GM20000 (cell line): ENCODE results near the gene CCDC24.

Experiments
- DNase-seq: peaks from one replicate; pipeline ENCODE4 v3.0.0; 2012; ENCODE audit warnings: low spot score
- TF ChIP-seq, protein P1 (sequence below): IDR thresholded peaks from 2 replicates; pipeline ENCODE4 v1.5.1; 2012; ENCODE audit warnings: mild to moderate bottlenecking, control low read depth; ENCODE audit errors: extremely low read depth, missing control alignments

Gene CCDC24

GRCh38 chr1:43994794-43995790, 3.7 kb downstream of the CCDC24 start:
- DNase-seq = peak; percentile 63

GRCh38 chr1:43995984-43996732, 4.8 kb downstream of the CCDC24 start:
- TF ChIP-seq, protein P1, sequence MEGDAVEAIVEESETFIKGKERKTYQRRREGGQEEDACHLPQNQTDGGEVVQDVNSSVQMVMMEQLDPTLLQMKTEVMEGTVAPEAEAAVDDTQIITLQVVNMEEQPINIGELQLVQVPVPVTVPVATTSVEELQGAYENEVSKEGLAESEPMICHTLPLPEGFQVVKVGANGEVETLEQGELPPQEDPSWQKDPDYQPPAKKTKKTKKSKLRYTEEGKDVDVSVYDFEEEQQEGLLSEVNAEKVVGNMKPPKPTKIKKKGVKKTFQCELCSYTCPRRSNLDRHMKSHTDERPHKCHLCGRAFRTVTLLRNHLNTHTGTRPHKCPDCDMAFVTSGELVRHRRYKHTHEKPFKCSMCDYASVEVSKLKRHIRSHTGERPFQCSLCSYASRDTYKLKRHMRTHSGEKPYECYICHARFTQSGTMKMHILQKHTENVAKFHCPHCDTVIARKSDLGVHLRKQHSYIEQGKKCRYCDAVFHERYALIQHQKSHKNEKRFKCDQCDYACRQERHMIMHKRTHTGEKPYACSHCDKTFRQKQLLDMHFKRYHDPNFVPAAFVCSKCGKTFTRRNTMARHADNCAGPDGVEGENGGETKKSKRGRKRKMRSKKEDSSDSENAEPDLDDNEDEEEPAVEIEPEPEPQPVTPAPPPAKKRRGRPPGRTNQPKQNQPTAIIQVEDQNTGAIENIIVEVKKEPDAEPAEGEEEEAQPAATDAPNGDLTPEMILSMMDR = no peak
- no peak for DNase-seq

More at GRCh38 chr1:43994794-43995790, 3.7 kb downstream of the CCDC24 start:
- TF ChIP-seq, protein P1 = peak; percentile 42

- no peak for DNase-seq
- TF ChIP-seq, protein P1 = no peak
Observed at GRCh38 chr1:43996733-43997115, 5.3 kb downstream of the CCDC24 start.

DNA sequence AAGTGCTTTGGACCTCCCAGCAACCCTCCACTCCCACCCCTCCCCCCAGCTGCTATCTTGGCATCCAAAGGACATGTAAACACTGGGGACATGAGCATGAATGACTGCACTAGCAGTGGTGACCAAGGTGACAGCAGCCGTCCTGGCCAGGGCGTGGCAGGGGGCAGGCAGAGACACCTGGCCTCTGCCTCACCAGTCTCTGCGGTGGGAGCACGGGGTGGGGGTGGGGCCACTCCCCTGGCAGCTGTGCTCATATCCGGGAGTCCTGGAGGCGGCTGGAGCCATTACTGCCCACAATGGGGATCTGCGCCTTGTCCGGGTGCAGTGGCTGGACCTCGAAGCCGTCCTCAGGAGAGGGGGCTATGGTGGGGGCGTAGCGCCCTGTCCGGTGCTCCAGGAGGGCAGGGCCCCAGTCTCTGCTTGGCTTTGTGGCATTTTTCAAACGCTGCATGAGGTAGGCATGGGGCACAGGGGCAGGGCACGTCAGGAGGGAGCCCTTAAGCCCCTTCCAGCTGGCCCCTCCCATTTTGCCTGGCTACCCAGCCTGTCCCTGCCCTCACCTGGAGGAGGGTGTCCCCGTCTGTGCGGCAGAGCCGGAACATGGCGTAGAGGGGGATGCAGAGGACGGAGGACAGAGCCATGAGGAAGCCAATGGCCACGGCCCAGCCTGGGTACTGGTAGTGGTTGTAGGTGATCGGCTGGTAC, 6.0 kb downstream of the CCDC24 start:
- TF ChIP-seq, protein P1 = no peak
- no peak for DNase-seq

DNA sequence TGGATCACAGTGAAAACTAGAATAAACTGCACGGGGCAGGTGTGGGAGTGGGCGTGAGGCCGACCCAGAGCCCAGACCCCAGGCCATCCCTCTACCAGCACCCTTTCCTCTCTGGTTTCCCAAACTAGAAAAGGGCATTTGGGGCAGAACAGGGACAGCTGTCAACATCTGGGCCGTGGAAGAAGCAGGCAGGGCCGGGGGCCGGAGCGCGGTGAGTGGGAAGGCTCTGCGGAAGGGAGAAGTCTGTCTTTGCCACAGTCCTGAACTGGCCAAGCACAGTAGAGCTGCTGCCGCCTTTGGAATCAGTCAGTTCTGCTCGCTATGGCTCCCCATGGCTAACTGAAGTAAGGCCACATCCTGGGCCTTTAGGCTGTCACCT, 6.6 kb downstream of the CCDC24 start:
- no peak for DNase-seq
- TF ChIP-seq, protein P1 = no peak

- DNase-seq = no peak
- TF ChIP-seq, protein P1 = no peak
Observed at GRCh38 chr1:43999455-43999854, 8.1 kb downstream of the CCDC24 start.
